AG04450 (cell line): ENCODE measurements around the gene SLC6A17. TPM values are rescaled to one million over a fixed set of nuclear protein-coding genes. Genes with fewer than 3 reads are reported as not detected.

ENCODE experiments used
- CTCF ChIA-PET: fragments of 300-600, 350-600 bp; formaldehyde crosslinking; extraction: SDS; loops from one replicate; lab custom pipeline; 2022; ENCODE audit warnings: antibody characterized with exemption, inconsistent platforms; lab: Charles Lee
- POLR2A ChIA-PET: fragments of 350-600 bp; formaldehyde crosslinking; extraction: SDS; loops from one replicate; lab custom pipeline; 2021; ENCODE audit warnings: antibody characterized with exemption, inconsistent platforms; lab: Yijun Ruan, JAX
- DNase-seq: peaks from one replicate; pipeline ENCODE4 v3.0.0-alpha.2; 2011; ENCODE audit warnings: low read depth, low spot score
- H3K27ac ChIP-seq: one replicate; pipeline ENCODE4 v1.5.1; 2012; ENCODE audit warnings: low read depth, low read length, control low read depth
- H3K27me3 ChIP-seq: one replicate; pipeline ENCODE4 v1.6.0; 2012; ENCODE audit warnings: low read length; ENCODE audit not compliant: control insufficient read depth, insufficient read depth
- H3K4me3 ChIP-seq: 2 replicates; pipeline ENCODE4 v1.5.1; 2011; ENCODE audit warnings: mild to moderate bottlenecking, low read depth, low read length, control low read depth
- H3K9me3 ChIP-seq: 2 replicates; pipeline ENCODE4 v1.5.1; 2012; ENCODE audit warnings: low read length; ENCODE audit not compliant: control insufficient read depth, insufficient read depth
- polyA plus RNA-seq: library from polyadenylated mRNA; depleted of rRNA; stranded (reverse); fragments of >200 nt; gene quantifications from 2 replicates; pipeline ENCODE4 v1.2.3, GENCODE V29; 2011
- TF ChIP-seq, protein P1 (sequence below): IDR thresholded peaks from 2 replicates; pipeline ENCODE4 v1.5.1; 2011; ENCODE audit warnings: low read depth, low read length, control low read depth, inconsistent platforms

The SLC6A17 gene
- polyA plus RNA-seq, 1 experiment = 0.05 TPM

DNA sequence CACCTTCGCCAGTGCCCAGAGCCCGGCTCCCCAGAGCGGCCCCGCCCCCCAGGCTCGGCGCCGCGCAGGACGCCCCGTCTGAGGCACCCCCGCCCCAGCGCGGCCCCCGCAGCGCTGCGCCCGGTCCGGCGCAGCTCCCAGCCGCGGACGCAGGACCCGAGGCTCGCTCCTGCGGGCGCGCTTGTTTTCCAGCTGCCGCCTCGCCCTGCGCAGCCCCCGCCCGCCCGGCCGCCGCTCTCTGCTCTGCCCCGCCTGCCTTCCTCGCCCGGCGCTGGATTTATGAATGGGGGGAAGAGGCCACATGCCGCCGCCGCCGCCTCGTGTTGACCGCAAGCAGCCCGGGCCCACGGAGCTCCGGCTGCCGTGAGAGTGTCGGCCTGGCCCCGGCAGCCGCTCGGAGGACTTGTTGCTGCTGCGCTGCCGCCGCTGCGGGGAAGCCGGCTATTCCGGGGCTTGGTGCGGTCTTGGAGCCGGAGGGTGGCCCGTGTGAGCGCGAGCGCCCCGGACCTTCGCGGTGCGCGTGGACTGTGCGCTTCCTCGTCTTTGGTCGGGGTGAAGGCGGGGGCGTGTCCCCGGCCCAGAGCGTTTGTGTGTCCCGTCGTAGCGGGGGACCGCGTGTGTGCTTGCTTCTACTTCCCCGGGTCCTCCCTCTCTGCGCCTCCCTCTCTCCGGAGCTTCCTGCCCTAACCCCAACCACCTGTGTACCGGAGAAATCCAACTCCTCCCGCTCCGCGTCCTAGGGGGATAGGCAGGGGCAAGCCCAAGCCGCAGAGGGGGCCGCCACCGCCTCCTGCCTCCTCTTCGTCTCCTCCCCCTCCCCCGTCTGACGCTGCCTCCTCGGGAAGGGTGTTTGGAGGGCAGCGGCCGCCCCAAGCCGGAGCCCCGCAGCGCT, 60.6 kb downstream of the SLC6A17 start:
- H3K27ac ChIP-seq = no peak overlapping the region
- H3K4me3 ChIP-seq = peak overlapping the region; percentile 60
- CTCF ChIA-PET = interaction anchor here (2.0 to 17.9 kb wide), 6 partner anchors 8 to 285 kb away, joined by 9 to 1035 read pairs (median 85); partner anchors contain the start of genes LAMTOR5 and RBM15
- no peaks in the 10 kb centered on the region; the same call in 1 of the 2 replicates for H3K9me3 ChIP-seq
- peaks cover 34% of the 10 kb centered on the region for H3K27me3 ChIP-seq
- POLR2A ChIA-PET = interaction anchor here (0.9 kb wide), 1 partner anchor 99 kb away, joined by 3 read pairs; no protein-coding TSS in a partner anchor
- TF ChIP-seq, protein P1, sequence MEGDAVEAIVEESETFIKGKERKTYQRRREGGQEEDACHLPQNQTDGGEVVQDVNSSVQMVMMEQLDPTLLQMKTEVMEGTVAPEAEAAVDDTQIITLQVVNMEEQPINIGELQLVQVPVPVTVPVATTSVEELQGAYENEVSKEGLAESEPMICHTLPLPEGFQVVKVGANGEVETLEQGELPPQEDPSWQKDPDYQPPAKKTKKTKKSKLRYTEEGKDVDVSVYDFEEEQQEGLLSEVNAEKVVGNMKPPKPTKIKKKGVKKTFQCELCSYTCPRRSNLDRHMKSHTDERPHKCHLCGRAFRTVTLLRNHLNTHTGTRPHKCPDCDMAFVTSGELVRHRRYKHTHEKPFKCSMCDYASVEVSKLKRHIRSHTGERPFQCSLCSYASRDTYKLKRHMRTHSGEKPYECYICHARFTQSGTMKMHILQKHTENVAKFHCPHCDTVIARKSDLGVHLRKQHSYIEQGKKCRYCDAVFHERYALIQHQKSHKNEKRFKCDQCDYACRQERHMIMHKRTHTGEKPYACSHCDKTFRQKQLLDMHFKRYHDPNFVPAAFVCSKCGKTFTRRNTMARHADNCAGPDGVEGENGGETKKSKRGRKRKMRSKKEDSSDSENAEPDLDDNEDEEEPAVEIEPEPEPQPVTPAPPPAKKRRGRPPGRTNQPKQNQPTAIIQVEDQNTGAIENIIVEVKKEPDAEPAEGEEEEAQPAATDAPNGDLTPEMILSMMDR = no peak
- no peak for DNase-seq

DNA sequence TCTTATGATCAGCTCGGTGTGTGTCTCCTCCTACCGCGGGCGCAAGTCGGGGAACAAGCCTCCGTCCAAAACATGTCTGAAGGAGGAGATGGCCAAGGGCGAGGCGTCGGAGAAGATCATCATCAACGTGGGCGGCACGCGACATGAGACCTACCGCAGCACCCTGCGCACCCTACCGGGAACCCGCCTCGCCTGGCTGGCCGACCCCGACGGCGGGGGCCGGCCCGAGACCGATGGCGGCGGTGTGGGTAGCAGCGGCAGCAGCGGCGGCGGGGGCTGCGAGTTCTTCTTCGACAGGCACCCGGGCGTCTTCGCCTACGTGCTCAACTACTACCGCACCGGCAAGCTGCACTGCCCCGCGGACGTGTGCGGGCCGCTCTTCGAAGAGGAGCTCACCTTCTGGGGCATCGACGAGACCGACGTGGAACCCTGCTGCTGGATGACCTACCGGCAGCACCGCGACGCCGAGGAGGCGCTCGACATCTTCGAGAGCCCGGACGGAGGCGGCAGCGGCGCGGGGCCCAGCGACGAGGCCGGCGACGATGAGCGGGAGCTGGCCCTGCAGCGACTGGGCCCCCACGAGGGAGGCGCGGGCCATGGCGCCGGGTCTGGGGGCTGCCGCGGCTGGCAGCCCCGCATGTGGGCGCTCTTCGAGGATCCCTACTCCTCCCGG, 61.3 kb downstream of the SLC6A17 start:
- TF ChIP-seq, protein P1 = no peak
- H3K4me3 ChIP-seq = 0 out of 2 replicates have a peak overlapping the region, but pooled peaks have one; percentile 60
- ChIA-PET CTCF (interaction anchor here (1.2 to 17.9 kb wide), 5 partner anchors 9 to 284 kb away, joined by 7 to 1035 read pairs (median 14); no protein-coding TSS in a partner anchor), POLR2A (interaction anchor here (0.9 kb wide), 1 partner anchor 98 kb away, joined by 3 read pairs; no protein-coding TSS in a partner anchor)
- H3K27me3 ChIP-seq = peaks cover 34% of the 10 kb centered on the region
- DNase-seq = no peak
- no peak overlapping the region for H3K27ac ChIP-seq
- H3K9me3 ChIP-seq = no peaks in the 10 kb centered on the region; the same call in 1 of the 2 replicates

DNA sequence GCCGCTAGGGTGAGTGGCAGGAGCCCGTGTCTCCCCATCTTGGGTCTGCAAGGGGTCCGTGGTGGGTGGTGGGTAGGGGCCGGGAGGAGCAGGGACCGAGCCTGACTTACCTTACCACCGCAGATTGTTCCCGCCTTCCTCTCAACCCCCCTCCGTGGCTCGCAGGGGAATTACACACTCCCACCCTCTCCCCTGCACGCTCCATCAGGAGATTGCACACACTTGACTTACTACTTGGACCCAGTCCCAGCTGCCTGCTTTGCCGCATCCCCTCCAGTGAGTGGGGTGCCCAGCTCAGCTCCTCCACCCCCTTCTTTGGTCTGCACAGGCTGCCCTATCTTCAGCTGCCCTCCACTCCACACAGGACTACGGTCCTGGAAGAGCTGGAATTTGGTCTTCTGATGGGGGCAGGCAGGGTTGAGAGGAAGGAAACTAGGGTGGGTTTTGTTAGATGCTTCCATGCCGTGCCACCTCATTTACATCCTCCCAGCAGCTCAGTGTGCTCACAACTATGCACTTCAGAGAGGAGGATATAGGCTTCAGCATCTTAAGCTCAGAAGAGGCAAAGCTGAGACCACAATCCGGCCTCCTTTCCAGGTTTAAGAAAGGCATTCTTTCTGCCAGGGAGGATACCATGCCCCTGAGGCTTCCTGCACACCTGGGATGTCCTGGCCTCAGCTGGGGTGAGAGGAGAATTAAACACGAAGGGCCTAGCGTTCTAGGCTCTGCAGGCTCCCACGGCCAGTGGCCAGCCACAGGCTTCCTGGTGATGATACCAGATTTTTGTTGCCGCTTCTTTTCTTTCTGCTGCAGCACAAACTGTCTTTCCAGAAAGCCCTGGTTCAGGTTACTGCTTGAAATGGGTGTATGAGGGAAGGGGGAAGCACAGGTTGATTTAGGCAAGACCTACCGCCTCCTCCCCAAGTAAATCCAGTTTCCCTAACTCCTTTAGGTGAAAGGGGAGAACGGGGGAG, 62.2 kb downstream of the SLC6A17 start:
- H3K27me3 ChIP-seq = peaks cover 34% of the 10 kb centered on the region
- no peaks in the 10 kb centered on the region; the same call in 1 of the 2 replicates for H3K9me3 ChIP-seq
- H3K27ac ChIP-seq = no peak overlapping the region
- ChIA-PET CTCF (interaction anchor here (0.6 to 17.9 kb wide), 5 partner anchors 8 to 283 kb away, joined by 5 to 1035 read pairs (median 9); no protein-coding TSS in a partner anchor), POLR2A (no interaction called here)
- TF ChIP-seq, protein P1 = no peak
- no peak for DNase-seq
- H3K4me3 ChIP-seq = no peak overlapping the region

DNA sequence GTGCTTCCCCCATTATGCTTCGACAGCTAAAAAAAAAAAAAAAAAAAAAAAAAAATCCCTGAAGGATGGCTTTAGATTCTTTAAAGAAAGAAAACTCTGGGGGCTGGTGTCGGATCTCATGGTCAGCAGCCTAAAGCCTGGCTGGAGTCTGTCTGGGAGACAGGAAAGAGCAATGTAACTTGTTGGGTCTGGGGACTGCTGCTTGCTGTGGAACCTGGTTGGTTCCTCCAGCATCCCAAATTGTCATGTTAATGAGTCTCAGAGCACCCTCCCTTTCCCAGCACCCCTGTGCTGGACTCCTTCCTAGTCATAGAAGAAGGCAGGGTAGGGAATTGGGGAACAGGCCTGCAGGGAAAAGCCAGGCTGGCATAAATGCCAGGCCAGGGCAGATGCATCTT, 62.8 kb downstream of the SLC6A17 start:
- no peak overlapping the region for H3K4me3 ChIP-seq
- CTCF ChIA-PET = interaction anchor here (0.6 to 17.9 kb wide), 6 partner anchors 9 to 283 kb away, joined by 3 to 1035 read pairs (median 8); no protein-coding TSS in a partner anchor
- no peaks in the 10 kb centered on the region; the same call in 1 of the 2 replicates for H3K9me3 ChIP-seq
- no peak for DNase-seq
- H3K27me3 ChIP-seq = peaks cover 34% of the 10 kb centered on the region
- TF ChIP-seq, protein P1 = no peak
- POLR2A ChIA-PET = no interaction called here
- H3K27ac ChIP-seq = no peak overlapping the region
